ENCODE measurements around the gene LHFPL2.

Gene LHFPL2

DNA sequence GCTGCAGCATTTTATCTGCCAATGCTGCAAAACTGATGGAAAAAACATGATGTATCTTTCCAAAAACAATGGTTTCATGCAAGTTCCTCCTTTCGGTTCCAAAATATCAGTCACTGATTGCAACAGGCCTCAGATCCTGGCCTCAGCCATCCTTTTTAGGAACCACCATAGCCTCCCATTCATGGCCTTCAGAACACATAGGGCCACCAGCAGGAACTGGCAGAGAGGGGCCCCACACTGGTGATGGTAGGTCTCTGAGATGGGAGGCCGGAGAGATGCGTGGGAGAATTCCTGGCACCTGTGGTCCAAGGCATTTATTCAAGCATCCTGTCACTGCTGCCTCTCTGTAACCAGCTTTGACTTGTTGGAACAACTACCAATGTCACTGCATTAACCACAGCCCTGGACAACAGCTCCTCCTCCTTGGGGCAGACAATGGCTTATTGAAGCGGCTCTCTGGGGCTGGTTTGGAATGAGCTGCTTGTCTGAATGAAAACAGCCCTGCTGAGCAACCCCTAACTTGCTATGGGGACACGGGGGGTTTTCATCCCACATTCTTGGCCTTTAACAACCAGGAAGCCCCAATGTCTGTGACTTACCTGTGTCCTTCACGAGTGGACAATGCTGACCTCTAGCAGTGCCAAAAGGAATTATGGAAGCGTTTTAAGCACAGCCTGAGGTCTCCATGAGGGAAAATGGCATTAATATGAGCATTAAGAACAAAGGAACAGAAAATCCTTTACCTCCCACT is 108.1 kb downstream of the LHFPL2 start:
- DNase-seq = no peak

- DNase-seq = no peak
Observed at GRCh38 chr5:78538240-78538850, 110.2 kb downstream of the LHFPL2 start.

DNA sequence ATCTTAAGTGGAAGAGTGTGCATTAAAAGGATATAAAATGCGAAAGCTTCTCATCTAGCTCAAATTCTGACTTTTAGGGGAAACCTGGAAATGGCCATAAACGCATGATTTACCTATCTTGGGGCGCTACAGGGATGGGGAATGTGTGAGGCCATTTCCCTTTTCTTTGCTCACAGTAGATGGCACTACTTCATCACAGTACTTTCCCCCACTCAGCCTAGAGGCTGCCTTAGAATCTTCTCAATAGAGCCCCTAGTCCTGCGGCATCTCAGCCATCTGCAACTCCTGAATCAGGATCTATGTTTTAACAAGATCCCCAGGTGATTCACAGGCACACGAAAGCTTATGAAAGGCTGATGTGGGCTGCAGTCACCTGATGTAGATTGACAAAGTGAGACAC is 110.8 kb downstream of the LHFPL2 start:
- DNase-seq = peak; percentile 79

DNA sequence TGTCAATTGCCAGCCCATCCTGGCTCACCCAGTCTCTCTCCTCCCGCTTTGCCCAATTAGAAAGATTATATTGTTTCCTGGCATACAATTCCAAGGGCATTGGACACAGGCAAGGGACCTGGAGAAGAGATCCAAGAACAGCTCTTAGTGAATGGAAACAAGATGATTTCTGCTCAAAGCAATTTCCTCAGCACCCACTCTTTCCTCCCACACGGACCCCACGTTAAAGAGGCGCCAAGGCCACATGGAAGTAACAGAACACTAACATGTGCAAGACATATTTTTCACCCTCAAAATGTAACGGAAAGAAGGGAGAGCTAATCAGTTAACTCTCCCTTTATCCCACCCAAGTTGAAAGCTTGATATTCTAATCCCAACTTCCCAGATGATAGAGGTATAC is 111.2 kb downstream of the LHFPL2 start:
- DNase-seq = no peak

DNA sequence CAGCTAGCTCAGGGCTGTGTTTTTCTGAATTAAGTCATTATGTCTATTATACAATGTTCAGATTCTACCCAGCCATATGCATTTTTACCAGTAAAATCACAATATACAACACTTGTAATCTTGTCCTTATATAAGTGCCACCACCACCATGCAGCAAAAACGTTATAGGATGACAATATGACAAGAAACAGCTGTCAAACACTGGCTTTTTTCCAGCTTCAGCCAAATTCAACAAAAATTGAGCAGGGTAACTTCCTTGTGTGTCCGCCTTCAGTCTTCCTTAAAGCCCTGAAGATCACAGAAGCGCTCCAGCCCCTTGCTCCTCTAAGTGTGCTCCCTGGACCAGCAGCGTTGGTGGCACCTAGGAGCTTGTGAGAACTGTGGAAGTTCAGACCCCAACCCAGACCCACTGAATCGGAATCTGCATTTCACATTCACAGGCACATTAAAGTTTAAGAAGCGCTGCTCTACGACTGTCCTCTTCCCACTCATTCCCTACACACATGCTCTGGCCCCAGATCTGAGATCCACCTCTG is 111.8 kb downstream of the LHFPL2 start:
- no peak for DNase-seq

DNA sequence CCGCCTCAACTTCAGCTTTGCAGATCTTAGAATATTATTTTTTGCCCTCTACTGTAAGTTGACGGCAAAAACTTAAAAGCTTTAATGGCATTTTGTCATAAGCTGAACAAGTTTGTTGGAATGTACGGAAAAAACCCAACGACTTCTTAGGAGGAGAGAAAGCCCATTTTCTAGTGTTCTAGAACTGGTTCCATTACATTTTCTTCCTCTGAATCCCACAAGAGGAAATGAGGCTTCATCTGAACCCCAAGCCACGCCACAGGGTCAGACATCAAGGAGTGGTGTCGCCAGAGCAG is 113.7 kb downstream of the LHFPL2 start:
- no peak for DNase-seq

DNA sequence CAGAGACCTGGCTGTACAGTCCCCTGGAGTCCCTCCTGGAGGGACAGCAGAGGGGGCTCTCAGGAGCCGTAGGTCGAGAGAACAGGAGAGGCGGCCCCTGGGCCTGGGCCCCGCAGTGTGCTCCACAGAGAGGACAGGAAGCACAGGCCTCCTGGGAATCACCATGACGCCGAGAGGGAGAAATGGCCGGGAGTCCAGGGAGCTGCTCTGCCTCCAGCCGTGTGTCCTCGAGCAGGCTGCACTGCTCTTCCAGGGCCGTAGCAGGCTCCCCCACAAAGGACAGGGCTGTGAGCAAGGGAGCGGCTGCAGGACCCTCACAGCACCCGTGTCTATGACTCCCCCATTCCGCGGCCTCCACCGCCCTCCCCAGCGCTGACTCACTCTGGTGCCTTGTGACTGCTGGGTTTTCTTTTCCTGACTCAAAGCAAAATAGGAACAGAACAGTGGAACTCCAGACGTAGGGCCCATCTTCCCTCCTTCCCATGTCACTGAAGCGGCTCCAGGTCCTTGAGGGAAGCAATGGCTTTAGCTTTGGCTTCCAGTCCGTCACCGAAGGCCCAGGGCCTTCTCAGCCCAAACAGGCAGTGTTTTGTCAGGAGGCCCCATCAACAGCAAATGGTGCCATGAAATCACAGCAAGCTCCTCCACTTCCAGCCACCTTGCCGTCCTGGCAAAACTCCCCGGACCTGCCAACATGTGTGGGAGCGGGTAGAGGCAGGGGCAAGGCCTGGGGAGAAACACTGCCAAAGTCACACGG is 114.2 kb downstream of the LHFPL2 start:
- no peak for DNase-seq

GRCh38 chr5:78533356-78533755 is 115.2 kb downstream of the LHFPL2 start:
- DNase-seq = peak; percentile 75

DNA sequence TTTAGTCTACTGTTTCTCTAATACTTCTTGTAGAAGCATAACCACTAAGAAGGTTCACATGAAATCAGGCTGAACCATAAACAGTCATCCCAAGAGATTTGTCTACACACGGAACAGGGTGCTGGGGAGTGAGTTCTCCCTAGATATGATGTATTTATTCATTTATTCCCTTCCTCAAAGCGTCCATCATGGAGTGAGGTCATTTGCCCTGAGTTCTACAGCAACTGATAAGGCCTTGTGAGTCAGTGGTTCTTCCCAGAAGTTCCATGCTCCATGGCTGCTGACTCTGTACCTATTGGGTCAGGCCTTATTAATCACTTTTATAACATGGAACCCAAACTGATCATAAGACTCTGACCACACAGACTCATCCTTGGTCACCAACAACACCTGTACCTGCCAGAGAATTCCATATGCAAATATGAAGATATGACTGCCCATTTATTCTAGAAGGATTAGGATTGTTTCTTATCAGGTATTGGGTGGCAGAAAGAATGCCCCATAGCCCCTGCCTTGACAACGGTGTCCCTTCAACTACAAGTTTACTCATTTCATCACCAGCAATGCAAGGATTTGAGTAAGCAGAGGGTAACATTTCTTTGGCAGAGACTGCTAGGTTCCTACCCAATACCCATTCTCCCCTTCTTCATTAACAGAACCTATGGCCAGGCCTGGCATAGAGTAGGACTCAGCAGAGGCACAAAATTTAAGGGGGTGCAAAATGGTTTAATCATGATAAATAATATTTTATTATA is 118.1 kb downstream of the LHFPL2 start:
- peak; percentile 28 for DNase-seq

DNA sequence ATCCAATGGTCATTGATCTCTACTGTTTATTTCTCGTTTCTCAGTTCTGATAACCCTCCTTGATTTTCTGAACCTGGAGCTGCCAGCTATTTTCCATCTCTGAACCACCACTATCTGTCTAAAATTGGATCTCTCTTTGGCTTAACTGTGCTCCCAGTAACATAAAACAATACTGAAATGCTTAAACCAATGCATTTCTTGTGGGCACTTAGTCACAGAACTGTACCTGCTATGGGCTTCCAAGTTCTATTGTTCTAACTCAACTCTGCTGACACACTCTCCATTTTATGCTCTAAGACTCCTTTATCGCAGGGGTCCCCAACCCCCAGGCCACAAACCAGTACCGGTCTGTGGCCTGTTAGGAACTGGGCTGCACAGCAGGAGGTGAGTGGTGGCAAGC is 120.6 kb downstream of the LHFPL2 start:
- no peak for DNase-seq

DNA sequence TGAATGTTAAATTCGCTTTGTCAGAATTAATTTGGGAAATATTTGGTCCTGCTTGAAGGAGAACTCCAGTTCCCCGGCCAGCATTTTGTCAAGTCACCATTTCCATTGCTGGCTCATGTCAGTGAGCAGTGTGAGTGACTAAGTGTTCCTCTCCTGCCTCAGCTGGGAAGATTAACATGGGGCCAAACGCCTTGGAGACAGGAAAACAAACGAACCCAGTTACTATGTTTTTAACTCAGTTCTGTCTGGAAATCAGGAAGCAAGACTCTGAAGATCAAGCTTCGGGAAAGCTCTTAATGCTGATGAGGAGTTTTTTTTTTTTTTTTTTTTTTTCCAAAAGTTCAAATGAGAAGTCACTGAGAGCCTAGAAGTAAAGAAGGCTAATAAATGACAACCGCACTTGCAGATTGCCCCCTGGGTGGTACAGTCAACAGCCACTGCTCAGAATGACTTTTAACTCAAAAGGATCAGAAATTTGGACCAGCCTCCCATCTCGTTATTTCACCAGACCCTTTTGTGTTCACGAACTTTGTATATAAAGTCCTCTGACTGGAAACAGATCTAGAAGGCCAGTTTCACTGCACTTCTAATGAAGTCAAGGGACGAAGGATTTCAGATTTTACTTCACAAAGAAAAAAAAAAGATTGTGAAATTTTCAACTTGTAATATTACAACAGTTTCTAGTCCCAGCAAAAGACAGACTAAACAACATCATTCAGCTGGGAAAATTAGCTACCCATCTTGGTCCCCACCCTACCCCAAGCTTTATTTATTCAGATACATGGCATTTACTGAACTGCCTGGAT is 121.3 kb downstream of the LHFPL2 start:
- peak; percentile 54 for DNase-seq

DNA sequence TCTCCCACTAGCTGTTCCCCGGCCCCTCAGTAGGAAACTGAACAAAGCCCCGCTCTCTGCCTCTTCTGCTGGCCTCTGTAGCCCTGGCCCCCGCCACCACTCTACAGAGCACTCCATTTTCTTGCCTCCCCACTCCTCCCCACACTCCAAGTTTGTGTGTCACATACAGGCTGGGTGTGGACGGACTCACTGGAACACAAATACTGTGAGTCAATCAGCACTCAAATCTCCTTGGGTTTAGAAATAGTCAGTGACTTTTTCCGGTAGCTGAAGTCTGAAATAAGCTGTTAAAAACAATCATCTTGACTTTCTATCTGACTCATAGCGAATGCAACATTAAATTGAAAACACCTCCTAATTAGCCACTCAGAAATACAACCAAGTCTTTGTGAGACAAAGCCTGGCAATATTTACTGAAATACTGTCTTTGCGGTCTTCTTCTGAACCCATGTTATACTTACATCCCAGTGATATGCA is 122.5 kb downstream of the LHFPL2 start:
- peak; percentile 16 for DNase-seq

DNA sequence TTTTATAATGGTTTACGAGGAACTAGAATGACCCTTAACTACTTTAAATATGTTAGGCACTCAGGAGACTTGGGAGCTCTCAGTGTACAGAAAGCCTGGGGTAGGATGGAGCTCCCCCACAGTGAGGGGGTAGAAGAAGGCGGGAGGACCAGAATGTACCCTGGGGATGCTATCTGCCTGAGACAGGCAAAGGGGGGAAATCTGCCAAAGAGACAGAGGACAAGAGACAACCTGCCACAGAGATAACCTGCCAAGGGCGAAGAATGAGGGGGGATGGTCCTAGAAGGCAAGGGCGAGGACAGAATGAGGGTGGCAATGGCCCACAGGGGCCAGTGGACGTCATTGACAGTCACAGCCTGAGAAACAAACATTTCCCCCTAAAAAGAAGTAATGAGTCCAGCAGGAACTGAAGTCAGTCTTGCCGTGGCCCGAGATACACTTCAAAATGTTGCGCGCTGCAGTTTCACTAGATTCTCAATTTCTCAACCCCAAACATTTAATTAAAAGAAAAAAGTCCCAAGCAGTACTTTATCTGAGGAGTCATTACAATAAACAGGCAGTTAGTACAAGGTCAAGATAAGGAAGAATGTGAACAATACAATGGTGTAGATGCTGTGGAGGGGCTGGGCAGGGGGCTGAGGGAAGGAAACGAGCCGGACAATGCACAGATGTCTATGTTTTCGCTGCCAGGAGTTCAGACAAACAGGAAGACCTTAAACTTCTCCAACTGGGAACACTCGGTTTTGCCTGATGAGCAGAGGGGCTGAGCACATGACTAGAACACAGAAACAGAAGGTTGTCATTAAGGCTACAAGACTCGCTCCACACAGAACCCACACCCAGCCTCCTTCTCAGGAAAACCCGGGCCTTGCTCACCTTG is 125.0 kb downstream of the LHFPL2 start:
- peak; percentile 81 for DNase-seq

DNA sequence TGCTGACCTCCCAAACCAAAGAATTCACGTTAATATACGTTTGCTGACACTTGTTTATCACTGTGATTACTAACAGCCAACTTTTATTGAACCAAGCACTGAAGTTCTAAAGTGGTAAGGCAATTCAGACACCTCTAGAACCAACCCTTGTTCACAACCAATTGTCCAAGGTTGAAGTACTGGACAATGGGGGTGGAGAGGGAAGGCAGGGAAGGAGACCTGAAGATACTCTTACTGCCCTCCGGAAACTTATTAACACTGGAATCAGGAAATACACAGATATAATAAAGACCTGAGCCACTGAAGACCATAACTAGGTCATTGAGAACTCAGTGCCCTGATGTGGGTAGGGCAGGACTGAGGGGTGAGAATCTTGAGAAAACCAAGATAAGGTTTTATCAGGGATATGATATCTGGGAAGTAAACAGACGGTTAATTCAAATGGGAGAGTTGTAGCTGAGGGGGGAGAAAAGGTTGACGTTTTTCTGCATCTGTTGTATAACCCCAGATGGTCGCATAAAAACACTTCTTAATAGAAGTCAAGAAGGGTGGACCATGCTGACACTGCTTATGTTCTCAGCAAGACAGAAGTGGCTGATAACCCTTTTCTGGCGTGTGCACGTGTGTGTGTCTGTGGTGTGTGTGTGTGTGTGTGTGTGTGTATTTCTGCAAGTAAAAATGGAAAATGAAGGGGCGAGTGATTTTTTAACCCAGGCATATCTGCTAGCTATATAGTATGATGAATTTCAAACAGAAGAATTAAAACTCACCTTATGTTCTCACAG is 125.9 kb downstream of the LHFPL2 start:
- DNase-seq = peak; percentile 66

GRCh38 chr5:78521455-78521854 is 127.1 kb downstream of the LHFPL2 start:
- DNase-seq = peak; percentile 8

GRCh38 chr5:78519198-78519941 is 129.2 kb downstream of the LHFPL2 start:
- no peak for DNase-seq

- DNase-seq = no peak
Observed at GRCh38 chr5:78518365-78519197, 130.0 kb downstream of the LHFPL2 start.

DNA sequence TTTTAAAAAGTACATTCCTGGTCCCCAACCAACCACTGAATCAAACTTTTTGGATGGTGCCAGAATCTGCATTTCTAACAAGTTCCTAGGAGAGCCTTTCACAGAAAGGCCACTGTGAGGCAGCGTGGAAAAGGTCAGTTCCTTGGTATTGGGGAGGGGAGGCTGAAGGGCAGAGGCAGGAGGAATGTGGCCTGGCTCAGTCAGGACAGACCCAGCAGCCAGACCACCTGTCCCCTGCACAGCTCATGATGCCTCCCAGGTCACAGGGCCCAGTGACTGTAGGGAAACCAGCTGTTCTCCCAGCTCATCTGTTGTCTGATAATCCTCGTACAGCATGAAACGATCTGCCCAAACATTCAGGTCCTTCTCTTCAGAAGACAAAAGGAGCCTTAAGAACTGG is 132.9 kb downstream of the LHFPL2 start:
- DNase-seq = no peak

All from hematopoietic multipotent progenitor cell treated with erythropoietin and hydrocortisone succinate and interleukin-3 and kit ligand, for 4 days (in vitro differentiated cells).